DMS 273 (cell line): Measurements from ENCODE around the gene TOR4A.
A peak's percentile ranks its signal among the peaks of the same experiment; 100 is the strongest.

Source experiments
- DNase-seq: peaks from one replicate; lab custom pipeline; 2025; ENCODE audit not compliant: unreplicated experiment; lab: John Stamatoyannopoulos, UW

Gene TOR4A

DNA sequence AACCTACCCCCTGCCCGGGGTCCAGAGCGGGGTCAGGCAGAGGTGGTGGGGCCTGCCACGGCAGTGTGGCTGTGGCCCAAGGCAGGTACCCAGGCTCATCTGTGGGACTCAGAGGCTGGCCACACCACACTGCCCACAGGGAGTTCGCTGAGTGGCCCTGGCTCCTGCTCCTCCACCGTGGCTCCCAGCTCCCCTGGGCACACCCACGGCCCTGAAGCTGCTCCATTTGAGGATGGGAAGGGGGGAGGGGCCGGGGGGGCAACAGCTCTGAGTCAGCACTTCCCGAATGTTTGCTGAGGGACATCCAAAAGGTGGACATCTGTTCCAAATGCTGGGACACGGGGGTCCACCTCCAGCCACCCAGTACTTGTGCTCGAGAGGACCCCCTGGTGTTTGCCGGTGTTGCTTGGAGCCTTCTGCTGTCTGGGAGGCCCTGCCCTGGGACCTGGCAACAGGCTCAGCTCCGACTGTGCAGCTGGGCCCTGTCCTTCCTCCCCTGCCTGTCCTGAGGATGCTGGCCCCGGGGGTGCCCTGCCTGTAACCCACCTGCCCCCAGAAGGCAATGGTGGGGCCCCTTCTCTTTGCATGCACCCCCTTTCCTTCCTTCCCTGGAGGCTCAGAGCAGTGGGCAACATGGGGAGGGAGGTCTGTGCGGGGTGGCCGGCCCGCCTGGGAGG lies 27.0 kb downstream of the TOR4A start:
- peak; percentile 69 for DNase-seq

DNA sequence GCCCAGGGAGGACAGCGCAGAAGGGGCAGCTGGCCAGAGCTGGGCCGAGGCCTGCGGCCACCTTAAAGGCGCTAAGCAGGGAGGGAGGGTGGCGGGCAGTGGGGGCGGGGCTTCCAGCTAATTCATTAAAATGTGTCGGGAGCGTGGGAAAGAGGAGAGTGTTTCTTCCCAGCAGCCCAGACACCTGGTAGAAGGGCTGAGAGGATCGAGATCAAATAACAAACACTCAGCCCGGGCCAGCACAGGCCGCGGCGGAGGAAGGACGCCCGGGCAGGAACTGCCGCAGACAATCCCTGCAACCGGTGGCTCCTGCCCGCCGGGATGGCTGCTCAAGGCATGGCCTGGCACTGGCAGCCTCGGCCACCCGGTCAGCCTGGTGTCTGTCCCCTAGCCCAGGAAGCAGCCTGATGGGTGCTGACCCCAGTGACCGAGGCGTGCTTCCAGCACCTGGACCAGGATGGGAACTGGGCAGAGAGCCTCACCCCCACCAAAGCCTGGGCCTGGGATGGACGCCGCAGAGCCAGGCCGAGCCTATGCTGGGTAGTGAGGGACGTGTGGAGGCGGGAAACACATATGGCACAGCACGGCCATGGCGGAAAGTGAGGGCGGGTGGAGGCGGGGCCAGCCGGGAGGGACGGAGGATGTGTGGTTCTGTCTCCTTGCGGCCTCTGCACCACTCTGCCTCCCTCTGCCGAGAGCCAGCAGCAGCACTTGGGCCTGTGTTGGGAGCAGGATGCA lies 27.7 kb downstream of the TOR4A start:
- peak; percentile 91 for DNase-seq

DNA sequence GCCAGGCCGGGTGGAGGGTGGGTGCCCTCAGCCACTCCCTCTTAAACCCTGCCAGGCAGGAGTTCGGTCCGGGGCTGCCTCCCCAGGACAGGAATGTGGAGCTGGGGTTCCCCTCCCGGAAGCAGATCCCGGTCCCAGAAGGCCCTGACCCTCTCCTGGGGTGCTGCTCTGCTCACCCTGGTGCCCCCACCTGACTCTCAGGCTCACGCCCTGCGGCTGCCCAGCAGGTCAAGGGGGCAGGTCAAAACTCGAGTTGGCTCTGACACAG lies 28.2 kb downstream of the TOR4A start:
- no peak for DNase-seq

DNA sequence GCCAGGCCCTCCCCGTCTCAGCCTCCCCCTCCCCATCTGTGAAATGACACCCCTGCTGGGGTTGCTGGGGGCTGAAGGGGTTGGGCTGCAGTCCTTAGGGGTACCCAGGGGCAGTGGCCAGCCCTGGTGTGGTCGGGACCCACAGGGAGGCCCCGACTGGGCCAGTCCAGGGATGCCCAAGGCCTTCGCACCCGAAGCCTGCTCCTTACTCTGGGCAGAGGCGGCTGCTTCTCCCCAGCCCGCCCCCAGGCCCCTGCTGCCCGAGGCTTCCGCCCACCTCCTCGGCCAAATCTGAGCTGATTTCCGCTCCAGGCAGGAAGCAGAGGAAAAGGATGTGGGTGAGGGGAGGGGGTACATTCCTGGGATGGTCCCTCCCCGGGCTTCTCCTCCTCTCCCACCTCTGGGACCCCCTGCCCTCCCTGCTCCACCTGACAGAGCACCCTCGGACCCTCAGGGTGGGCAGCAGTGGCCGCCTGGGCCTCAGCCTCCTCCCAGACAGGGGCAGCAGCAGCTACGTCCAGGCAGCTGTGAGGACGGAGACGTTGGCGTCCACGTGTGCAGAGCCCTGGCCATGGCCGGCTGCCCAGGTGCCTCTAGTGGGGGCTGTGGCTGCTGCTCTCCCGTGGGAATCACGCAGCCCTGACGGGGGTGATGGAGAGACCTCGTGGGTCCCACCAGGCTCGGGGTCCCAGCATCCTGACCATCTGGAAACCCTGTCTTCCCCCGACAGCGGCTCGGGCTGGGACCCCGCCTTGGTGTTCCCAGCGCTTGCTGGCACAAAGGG lies 28.7 kb downstream of the TOR4A start:
- DNase-seq, result no peak

DNA sequence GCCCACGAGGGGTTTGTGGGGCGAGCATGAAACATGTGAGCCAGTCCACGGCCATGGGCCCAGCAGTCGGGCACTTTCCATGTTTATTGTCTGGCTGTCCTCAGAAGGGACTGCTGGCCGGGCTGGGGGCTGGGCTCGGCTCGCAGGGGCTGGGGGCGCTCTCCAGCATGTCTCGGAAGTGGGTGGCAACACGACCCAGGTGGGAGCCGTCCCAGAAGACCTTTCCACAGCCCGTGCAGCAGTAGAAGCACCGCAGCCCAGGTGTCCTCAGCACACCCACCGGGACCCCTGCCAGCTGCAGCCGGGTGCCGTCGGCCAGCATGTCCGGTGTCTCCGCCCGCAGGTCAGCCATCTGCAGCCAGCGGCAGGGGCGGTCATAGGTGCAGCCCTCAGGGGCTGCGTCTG lies 29.3 kb downstream of the TOR4A start:
- DNase-seq, result no peak

DNA sequence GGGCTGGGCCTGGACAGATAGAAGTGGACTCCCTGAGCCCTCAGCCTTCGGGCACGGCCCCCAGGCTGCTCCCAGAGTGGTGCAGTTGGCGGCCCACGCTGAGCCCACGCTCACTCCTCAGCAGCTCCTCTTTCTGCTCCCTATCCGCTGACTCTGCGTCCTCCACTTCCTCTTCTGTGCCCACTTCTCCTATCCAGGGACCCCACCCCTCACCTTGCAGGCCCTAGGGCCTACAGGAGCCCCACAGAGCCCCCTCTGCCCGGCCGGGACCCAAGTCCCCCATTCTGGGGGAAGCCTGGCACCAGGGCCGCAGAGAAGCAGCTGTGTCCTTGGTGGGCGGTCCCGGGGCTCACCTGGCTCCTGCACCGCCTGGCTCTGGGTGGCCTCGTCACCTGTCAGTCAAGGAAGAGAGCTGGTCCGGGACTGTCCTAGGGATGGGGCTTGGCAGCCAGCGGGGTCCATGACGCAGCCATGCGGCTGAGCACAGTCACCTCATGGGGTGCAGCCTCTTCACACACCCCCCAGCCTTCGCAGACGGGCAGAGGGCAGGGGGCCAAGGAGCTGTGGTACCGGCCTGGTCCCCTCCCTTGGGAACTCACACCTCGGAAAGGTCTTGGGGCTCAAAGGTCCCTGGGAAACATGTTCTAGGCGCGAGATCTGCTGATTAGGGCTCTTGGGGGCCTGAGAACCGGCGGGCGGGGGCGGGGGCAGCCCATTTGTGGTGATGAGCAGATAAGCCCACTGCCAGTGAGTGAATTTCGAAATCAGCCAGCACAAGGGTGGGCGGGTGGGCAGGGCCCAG lies 29.9 kb downstream of the TOR4A start:
- no peak for DNase-seq

DNA sequence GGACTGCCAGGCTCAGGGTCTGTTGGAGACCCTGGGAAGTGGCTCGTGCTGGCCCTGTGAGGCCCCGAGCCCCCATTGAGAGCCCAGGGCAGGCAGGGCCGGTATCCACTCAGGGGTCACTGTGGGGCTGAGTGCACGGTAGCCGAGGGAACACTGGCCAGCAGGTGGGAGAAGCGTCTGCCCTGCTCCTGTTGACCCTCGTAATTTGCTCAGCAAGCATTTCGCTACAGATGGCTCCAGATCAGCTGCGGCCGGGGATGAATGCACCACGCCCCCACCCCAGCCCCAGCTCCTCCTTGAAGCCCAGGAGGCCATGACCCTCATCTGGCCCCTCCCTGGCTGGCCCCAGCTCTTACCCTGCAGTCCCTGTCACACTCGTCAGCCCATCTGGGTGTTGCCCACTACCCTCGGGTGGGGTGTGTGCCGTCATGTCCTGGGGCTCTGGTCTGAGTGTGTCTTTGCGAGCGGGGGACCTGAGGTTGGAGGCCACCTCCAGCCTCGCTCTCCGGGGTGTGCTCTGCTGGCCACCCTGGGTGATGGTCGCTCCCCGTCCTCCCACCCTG lies 30.6 kb downstream of the TOR4A start:
- peak; percentile 43 for DNase-seq

DNA sequence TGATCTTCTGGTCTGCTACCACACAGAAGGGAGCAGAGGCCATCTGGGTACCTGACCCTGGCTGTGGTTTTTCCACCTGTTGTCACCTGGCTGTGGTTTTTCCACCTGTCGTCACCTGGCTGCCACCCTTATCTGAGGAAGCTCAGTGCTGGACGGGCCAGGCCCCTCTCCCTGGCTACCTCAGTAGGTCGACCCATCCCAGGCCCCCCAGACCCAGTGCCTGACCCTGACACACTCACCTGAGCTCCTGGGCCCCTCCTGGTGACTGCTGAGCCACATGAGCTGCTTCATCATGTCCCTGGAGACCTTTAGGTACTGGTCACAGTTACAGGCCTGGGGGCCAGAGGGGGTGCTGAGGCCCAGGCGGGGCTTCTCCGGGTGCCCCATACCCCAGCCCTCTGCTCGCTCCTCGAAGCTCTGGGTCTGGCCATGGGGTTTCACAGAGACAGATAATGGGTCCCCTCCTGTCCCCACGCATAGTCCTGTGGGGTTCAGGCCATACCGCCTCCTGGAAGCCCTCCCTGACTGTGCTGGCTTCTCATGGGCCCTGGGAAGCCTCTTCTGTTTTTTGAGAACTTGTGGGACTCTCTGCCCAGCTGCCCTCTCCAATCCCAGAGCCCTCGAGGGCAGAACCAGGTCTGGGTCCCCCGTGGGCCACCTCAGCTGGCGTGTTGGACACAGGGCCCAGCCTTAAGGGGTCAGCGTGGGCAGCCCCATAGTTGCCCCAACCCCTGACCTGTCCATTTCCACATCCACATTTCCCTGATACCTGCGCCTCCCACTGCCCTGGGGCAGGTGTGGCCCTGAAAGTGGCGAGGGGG lies 32.1 kb downstream of the TOR4A start:
- DNase-seq, result no peak

DNA sequence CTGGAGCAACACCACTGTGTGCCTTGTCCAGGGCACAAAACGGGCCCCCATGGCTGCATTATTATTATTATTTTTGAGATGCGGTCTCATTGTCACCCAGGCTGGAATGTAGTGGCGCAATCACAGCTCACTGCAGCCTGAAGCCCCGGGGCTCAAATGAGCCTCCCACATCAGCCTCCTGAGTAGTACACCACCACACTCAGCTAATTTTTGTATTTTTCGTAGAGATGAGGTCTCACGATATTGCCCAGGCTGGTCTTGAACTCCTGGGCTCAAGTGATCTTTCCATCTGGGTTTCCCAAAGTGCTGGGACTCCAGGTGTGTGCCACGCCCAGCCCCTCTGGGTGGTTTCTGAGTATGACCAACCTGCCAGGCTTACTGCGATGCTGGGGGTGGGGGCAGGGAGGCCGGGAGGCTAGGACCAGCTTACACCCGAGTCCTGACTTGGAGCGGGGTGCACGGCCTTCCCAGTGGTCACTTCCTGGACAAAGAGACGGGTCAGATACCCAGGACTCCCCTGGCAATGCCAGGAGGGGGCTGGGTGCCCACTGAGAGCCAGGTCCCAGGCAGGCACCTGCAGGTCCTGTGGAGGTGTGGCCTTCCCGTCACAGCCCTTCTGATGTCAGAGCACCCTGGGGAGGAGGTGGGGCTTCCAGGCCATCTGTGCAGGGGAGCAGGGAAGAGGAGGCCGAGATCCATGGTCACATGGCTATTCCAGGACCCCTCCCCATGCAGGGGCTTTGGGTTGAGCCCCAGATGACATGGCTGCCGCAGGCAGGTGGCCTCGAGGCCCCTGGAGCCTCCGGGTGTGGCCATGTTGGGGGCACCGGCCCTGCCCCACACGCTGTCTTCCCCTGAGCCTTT lies 32.9 kb downstream of the TOR4A start:
- peak; percentile 74 for DNase-seq

DNA sequence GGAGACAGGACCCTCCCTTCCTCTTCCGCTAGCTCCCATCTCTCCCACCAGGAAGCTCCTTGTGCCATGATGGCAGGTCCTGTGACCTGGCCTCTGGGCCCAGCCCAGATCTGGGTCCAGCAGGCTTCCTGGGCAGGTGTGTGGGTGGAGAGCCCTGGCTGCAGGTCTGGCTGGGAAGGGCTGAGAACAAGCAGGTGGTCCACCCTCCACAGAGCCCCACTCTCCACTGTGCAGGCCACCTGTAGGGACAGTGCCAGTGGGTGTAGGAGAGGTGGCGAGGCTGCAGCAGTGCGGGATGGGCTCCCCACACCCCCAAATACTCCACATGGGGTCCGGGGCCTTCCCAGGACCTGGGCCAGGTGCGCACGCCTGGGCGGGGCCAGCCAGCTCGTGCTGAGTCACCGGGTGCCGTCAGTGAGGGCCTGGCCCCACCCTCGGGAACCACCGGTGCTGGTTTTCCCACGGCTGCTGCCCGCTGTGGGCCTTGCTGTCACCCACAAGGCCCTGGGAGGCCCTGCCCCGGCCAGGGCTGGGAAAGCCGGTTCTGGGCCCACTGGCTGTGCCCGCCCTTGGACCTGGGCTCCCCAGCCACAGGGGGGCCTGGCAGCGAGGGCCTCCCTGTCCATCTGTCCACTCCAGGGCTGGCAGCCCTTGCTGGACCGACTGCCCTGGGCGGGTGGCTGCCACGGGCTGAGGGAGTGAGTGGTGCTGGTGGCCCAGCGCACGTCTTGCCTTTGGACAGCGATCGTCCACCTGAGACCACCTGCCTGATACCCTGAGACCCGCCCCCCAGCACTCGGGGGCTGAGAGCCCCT lies 33.9 kb downstream of the TOR4A start:
- DNase-seq, result no peak

DNA sequence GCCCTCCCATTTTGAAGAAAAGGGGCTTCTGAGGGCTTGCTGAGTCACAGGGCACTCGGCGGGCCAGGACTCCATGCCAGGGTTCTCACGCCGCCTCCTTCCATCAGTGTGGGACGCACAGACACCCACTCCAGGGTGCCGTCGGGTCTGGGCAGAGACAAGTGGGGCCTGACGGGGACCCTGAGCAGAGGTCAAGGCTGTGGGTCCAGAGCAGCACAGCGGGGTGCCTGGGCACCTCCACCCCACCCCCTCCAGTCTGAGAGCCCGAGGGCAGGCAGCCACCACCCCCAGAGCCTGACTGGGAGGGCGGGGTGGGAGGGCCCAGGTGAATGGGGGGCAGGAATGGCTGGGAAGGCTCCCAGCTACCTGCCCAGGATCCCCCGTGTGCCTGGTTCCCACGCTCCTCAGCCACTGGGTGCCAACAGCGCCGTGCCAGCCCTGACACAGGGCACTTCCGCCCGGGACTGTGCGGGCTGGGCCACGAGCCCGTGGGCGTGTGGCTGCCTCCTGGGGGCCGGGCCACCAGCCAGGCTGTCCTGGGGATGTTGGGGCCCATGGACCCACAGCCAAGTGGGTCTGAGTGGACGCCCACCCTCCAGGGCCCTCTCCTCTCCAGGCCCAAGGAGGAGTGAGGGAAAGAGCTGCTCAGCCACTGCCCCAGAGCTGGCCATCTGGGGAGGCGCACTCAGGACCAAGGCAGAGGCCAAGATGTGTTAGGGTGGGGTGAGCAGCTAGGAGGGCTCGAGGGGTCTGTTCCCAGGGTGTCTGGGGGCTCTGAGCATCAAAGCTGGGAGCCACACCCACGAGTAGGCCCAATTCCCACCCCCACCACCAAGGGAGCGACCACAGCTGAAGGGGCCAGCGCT lies 34.7 kb downstream of the TOR4A start:
- no peak for DNase-seq

DNA sequence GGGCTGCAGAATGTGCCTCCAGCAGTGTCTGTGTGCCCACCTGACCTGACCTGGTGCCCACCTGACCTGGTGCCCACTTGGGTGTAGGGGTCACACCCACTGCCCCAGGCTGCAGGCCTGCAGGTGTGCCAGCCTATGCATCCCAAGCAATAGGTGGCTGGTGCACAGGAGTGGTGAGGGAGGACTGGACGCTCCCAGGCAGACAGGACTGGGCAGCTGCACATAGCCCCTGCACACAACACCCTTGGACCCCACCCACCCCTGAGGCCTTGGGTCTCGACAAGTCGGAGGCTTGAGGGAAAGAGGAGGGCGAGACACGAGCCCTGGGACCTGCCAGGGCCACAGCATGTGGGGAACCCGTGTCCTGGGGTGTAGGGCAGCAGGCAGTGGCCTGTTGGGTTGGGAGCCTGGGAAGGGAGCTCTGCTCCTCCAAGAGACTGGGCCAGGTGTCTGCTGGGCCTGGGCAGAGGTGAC lies 35.4 kb downstream of the TOR4A start:
- DNase-seq, result no peak

DNA sequence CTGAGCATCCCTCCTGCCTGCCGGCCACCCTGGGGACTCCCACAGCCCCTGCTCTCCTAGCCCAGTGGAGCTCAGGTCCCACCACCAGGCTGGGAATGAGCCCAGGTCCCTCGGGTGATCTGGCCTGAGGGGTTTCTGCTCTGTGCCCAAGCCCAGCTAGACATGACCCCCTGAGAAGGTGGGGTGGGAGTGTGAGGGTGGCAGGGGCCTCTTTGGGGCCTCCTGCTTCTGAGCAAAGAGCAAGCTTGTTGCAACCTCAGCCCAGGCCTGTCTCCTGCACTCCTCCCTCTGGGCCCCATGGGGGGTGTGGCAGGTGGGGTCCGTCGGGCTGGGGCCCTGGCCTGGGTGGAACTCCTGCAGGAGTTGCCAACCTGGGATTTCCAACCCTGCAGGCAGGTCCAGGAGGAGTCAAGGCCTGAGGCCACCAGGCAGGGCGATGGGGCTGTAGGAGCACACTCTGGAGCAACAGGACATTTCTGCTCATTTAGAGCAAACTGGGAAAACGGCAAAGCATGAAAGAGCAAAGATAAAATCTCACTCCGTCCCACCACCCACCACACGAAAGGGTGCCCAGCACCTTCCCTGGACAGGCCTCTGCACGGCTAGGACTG lies 35.9 kb downstream of the TOR4A start:
- DNase-seq, result no peak

DNA sequence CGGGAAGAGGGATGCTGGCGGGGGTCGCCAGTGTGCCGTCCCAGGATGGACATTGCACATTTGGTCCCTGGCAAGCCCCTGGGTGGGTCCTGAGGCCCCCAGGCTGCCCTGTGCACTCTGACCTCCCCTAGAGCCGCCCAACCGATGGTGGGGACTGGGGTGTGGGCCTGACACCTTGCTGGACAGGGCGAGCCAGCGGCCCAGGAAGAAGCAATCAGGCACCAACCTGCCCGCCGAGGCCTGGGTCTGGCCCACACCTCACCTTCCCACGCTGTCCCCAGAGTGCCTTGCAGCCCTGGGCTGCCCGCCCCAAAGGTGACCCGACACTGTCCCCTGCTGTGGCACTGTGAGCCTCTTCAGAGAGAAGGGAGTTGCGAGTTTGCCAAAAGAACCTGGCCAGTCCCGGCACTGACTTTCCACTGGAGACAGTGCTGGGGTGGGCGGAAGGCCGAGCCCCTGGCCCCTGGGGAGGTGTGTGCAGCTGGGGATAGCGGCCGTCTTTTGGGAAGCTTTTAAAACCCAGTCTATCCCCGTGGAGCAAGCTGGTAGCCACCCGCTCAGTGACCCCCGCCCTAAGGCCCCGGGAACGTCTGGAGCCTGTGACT lies 36.5 kb downstream of the TOR4A start:
- DNase-seq, result no peak

DNA sequence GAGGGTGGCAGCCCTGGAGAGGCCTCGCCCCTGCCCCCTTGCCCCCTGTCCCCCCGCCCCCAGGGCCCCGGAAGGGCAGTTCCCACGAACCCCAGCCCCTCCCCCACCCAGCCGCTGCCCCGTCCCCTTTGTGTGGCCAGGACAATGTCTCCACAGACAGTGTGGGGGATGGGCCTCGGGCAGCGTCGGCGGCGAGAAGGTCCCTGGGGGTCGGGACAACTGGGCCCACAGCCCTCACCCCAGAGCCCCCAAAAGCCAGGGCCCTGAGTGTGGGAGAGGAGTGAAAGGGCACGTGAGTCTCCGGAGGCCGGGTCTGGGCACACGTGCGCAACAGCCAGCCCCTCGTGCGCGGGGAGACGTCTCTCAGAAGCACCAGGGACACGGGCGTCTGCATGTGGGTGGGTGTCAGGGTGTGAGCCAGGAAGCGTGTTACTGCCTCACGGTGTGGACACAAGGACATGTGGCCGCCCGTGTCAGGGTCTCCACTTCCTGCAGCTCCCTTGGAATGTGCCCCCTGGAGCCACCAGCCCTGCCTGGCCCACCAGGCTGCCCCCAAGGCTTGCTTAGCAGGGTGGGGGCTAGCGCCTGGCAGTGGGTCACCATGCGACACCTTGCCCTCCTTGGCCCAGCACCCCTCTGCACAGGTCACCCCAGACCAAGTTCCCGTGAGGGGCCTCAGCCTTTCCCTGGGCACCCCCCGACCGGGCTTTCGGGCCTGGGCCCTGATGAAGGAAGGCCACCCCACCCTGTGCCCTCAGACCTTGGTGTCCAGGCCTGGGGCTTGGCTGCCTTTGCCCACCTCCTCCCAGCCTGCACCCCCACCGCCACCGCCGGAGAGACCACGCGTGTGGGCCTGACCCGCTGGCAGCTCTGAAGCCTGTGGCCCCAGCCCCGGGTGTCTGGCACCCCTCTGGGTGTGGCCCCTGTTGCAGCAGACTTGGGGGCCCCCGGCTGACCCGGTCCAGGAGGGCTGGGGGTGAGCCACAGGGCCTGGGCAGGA lies 37.3 kb downstream of the TOR4A start:
- no peak for DNase-seq
